Adipose tissue (tissue), 3 donors: ENCODE measurements around the gene WDR27. TPM values are rescaled to one million over a fixed set of nuclear protein-coding genes. Genes with fewer than 3 reads are reported as not detected.

Experiments
- H3K27ac ChIP-seq: one replicate; pipeline ENCODE4 v1.5.1; 2013; ENCODE audit warnings: low read depth, low read length
- WGBS, 3 donors: extraction: QIAGEN DNeasy Blood & Tissue Kit; methylation state at CpG; one replicate each; pipeline ENCODE4 v1.1.7; 2013; 5-methylcytosine and 5-hydroxymethylcytosine counted together
- polyA plus RNA-seq, 3 donors: library from polyadenylated mRNA; stranded (reverse); fragments of 200-250 nt; gene quantifications; one replicate each; pipeline ENCODE4 v1.2.3, GENCODE V29; 2013
- donor health status: healthy with polysubstance abuse.
- donor health status: Bipolar disorder and iron deficiency.
- donor health status: healthy.

WDR27 gene
- polyA plus RNA-seq, 3 donors = 7.9 to 12.9 (median 10.4) TPM

DNA sequence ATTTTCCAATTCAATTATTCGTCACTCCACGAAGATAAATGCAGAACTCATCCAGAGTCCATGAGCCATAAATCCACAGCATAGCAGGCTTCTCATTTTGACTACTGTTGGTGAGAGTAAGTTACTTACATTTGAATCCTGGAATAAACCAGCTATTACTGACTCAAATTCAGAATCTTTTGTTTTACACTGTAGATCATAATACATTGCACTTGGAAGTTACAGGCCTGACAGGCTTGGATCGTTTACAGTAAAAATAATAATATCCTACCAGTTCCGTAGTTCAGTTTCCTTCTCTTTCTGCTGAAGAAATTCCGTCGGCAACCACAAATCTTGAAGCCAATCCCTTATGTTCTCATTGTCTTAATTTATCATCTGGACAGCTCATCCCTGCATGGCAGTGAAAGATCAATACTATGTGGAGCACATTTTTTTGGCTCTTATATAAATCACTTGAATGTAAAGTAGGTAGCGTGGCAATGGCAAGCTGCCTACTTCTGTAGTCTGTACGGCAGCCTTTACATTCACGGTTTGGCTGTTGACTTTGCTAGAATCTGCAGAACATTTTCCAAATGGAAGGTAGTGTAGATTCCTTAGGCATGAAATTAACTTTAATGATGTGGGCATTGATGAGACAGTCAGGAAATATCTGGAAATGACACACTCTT, 142.9 kb downstream of the WDR27 start:
- 89 to 92% (median 90%) methylated on average over 9 of the region's 9 CpGs for WGBS, 3 donors
- H3K27ac ChIP-seq = no peak overlapping the region

DNA sequence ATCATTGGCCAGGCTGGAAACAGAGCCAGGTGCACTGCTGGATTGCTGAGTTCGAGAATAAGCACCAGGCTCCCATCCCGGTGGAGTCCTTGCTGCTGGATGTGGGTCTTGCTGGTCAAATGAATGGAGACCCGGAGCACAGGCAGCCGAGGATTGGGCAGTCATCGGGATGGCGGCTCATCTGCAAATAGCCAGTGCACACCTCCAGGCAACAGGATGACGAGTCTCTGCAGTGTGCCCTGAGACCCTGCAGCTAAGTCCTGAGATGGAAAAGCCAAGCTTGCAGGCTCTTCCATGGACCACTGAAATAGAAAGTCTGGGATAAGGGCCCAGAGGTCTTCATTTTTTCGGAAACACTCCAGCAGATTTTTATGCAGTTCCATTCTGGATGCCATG, 143.5 kb downstream of the WDR27 start:
- H3K27ac ChIP-seq = no peak overlapping the region
- WGBS, 3 donors = 92 to 97% (median 96%) methylated on average over 8 of the region's 8 CpGs

DNA sequence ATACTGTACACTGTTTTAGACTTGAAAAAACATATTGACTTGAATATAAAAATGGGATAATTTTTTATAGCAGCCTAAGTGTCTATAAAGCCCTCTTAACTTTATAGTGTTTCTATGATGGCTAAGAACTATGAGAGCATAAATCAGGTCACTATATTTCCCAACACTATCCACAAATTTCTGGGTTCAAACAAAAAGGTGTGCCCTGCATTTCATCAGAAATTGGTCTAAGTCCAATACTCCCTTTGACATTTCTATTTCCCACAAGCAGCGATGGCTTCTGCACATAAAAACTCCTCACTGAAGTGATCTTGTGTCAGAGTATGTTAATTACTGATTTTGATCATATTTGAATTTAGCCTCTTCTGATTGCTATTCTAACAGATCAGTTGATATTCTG, 143.9 kb downstream of the WDR27 start:
- WGBS, 3 donors = 72 to 86% (median 77%) methylated on average over 1 of the region's 1 CpG
- H3K27ac ChIP-seq = no peak overlapping the region

DNA sequence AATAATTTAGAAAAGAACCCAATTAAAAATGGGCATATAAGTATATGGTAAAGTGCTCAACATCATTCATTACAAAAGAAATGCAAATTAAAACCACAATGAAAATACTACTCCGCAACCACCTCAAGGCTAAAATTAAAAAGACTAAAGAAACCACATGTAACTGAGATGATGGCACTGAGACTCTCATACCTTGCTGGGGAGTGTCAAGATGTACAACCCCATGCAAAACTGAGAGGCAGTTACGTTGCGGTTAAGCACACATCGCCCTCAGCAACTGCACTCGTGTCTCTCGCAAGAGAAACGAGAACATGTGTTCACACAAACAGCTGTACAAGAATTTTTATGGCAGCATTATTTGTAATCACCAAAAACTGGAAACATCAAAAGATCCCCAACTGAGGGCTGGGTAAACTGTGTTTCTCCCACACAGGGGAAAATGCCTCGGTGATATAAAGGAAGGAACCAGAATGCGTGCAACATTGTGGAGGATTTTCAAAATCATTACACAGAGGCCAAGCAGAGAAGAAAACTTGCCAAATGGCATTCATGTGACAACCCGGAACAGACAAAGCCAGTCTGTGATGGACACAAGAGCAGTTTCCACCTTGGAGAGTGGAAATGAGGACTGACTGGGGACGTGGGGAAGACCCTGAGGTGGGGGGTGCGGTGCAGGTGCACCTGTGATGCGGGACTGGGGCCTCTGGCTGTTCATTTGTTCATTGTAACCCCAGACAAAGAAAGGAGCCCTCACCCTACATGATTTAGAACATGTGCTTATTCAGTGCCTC, 144.9 kb downstream of the WDR27 start:
- H3K27ac ChIP-seq = no peak overlapping the region
- 91 to 93% (median 92%) methylated on average over 13 of the region's 13 CpGs for WGBS, 3 donors

DNA sequence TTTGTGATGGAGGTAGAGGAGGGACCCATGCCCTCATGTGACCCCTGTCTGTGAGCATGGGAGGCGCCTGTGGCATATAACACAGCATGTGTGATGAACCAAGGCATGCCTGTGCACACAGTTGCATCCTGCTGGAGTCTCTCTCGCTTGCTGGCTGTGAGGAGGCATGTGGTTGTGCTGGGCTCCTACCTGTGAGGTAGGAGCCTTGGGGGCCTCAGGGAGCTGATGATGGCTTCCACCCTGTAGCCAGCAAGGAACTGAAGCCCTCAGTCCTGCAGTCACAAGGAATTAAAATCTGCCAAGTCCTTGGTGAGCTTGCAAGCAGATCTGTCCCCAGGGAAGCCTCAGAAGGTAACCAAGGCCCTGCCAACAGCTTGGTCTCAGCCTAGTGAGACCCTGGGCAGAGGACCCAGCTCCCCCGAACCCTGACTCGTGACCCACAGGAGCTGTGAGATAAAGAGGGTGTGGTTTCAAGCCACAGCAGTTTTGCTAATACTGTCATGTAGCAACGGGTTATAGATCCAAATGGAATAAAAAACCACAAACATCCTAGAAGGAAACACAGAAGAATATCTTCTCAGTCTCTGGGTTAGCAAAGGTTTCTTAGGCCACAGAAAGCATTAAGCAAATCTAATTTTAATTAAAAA, 145.7 kb downstream of the WDR27 start:
- no peak overlapping the region for H3K27ac ChIP-seq
- 83 to 87% (median 84%) methylated on average over 5 of the region's 5 CpGs for WGBS, 3 donors

DNA sequence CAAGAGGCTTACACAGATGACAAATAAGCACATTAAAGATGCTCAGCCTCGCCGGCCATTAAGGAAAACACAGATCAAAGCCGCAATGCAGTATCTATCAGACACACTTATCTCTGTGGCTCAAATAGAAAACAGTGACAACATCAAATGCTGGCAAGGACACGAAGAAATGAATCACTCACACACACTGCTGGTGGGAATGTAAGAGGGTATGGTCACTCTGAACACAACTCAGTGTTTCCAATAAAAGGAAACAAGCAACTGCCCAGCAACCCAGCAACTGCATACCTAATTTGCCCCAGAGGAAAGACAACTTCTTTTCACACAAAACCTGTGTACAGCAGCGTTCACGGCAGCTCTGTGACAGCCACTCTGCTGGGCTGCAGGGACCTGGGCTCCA, 155.8 kb downstream of the WDR27 start:
- no peak overlapping the region for H3K27ac ChIP-seq
- WGBS, 3 donors = 77 to 91% (median 88%) methylated on average over 6 of the region's 6 CpGs

DNA sequence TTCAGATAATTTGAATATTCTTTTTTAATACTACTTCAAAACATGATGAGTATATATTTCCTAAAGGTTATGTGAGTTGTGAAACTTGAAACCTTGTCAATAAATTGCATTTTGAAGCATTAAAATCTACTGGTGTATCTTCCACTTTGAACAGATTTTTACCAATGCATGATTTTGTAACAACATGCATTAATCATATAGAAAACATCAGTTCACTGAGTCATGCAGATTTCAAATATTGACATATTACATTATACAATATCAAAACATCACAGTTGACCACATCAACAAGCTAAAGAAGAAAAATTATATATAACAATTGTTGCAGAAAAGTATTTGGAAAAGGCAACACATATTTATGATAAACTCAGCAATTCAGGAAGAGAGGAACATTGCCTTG, 158.1 kb downstream of the WDR27 start:
- no peak overlapping the region for H3K27ac ChIP-seq

DNA sequence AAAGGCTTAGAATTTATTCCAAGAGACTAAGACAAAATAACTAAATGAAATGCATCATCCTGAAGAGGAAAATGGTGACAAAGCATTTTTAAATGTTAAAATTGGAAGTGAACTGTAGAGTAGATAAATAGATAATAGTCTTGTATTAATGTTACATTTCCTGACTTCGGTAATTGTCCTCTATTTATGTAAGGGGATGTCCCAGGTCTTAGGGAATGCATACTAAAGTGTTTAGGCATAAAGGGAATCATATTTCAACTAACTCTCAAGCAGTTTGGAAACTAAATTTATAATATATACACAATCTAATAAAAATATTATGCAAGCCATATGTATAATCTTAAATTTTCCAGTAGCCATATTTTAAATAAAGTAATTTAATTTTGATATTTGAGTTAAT, 159.3 kb downstream of the WDR27 start:
- H3K27ac ChIP-seq = no peak overlapping the region
- 77 to 86% (median 79%) methylated on average over 1 of the region's 1 CpG for WGBS, 3 donors

DNA sequence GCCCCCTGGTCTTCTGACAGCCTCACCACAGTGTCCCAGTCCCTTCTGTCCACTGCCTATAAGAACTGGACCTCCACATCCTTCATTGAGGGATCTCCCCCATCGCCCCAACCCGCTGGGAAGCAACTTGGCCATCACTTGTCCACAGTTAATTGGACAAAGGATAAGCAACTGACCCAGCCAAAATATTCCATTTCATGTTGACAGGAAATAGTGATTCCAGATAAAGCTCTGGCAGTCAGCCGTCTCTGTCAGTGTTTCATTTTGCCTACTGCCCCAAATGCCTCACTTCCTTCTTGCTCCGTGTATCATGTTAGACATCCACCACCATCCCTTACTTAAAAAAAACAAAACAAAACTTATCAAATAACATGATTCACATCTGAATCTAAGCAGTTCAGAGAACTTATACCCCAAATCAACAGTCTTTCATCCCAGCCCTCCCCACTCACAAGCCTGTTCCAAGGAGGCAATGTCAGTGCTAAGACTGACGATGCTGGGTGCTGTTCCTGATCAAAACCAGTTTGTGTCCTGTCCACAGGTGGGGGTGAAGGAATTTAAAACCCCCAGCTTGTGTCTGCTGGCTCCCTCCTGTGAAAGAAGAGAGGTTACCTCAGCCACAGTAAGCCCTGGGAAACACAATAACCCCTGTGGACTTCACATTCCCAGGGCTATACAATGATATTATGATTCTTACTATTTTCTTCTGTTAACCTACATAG, 162.5 kb downstream of the WDR27 start:
- no peak overlapping the region for H3K27ac ChIP-seq
- 77 to 85% (median 78%) methylated on average over 5 of the region's 5 CpGs for WGBS, 3 donors

DNA sequence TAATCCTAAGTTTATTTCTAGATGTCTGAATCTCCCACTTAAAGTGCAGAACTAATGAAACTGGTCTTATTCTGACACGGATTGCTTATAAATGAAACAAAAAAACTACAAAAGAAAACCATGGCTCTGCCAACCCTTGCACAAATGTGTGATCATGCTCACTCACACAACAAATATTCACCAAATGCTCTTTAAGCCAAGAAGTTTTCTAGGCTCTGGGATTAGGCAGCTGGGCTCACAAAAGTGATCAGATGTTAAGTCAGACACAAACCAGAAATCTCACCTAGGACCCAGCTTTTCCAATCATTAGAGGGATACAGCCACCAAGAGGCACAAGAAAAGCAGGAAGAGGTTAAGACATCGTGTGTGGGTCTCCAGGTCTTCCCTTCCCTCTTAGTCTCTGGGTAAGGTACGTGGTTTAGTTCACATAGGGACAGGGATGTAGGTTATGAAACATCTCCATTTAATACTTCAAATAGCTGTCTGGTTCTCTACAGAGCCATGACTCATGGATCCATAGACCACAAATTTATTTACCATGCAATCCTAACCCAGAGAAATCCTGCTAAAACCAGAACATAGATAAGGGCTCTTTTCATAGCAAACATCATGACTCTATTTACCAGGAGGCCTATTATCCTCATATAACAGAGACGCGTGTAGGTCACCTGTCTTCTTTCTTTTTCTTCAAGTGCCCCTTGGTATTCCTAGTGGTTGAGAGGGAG, 165.2 kb downstream of the WDR27 start:
- H3K27ac ChIP-seq = no peak overlapping the region
- WGBS, 3 donors = 85 to 90% (median 89%) methylated on average over 5 of the region's 5 CpGs

DNA sequence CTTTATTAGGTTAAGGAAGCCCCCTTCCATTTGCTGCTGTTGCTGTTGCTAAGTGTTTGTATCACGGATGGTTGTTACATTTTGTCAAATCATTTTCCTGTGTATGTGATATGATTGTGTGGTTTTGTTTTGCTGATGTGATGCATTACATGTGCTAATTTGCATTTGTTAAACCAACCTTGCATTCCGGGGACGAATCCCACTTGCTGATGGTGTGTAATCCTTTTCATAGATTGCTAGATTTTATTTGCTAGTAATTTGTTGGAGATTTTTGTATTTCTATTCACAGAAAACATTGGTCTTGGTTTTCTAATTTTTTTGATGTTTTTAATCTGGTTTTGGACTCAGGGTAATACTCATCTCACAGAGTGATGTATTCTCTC, 167.8 kb downstream of the WDR27 start:
- no peak overlapping the region for H3K27ac ChIP-seq
- WGBS, 3 donors = 92 to 95% (median 94%) methylated on average over 3 of the region's 3 CpGs

DNA sequence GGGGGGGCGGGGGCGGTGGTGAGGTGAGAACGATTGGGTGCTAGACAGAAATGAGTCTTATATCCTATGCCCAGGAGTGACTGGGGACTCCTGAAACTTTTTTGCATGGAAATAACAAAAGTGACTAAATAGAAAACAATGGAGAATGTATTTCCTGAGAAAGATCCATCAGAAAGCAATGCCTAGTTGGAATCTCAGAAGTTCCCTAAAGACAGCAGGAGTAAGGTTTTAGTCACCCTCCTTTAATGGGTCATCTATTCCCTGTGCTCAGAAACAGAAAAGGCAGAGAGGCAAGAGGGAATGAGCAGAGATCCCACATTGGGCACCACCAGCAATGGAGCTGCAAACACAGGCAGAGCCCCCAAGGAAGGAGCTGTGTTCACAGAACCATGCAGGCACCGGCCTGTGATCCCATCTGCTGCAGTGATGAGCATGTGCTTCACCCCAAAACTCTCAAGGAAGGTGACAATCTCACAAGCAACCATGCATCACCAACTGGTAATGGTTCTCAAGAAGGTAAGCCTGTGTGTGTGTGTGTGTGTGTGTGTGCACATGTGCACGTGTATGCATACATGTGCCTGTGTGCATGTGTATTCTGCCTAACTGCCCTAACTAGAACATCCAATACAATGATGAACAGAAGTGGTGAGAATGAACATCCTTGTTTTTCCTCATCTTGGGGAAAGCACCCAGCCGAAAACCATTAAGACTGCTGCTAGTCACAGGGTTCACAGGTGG, 168.4 kb downstream of the WDR27 start:
- WGBS, 3 donors = 94 to 97% (median 97%) methylated on average over 6 of the region's 6 CpGs
- H3K27ac ChIP-seq = no peak overlapping the region

DNA sequence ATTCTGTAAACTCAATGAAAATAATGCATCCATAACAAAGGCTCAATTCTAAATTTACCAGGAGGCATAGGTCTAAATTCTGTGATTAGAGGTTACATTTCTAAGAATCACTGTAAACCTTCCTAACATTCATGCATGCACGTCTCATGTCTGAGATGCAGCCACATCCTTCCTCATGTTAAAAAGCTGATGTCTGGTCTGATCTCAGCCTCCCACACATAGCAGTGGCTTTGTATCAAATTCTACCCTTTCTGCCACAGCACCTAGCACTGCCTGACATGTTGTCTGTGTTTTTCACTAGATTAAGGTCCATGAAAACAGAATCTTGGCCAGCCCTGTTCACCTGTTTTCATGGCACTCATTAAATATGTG, 171.1 kb downstream of the WDR27 start:
- 73 to 91% (median 79%) methylated on average over 1 of the region's 1 CpG for WGBS, 3 donors
- no peak overlapping the region for H3K27ac ChIP-seq

DNA sequence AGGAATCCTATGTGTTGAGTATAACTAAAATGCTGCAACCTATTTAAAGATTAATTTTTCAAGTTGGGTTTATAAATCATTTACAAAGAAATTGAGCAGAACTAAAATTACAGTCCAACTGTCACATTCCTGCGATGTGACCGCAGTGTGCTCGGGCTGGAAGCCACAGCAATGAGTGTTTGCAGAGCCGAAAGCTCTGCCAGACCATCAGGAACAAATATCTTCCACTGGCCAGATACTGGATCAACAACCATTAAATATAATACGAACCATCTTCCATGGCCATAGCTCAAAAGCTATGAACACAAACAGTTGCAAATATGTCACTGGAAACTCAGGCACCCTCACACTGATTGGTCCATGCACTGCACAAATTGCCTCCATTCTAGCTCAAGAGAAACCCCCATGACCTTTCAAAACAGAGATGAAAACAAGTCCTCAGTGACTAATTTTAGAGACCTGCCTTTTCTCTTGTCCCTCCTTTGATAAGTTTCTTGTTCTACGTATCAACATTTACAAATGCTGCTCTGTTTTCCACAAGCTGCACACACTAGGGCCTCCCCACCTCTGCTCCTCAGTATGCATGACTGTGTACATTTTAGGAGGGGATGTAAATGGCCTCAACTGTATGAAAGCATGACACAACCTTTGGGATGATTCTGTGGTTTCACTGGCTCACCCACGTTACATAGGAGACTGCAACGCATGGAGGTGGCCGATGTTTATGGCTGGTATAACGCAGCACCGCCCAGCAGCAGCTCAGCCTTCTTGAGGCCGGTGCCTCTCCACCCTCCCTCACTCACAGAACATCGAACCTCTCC, 171.7 kb downstream of the WDR27 start:
- WGBS, 3 donors = 66 to 75% (median 70%) methylated on average over 13 of the region's 13 CpGs
- no peak overlapping the region for H3K27ac ChIP-seq

DNA sequence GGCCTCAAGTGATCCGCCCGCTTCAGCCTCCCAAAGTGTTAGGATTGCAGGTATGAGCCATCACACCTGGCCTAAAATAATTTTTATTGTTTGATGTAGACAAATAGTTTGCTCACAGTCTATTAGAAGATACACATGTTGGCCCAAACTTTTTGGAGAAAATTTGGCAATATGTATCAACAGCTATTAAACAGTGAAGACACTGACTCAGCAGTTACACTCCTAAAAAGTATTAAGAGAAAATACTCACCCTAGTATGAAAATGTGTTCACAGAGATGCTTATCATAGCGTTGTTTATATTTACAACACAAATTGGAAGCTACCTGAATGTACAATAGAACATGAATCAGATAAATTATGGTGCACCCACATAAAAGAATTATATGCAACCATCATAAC, 173.1 kb downstream of the WDR27 start:
- H3K27ac ChIP-seq = no peak overlapping the region
- WGBS, 3 donors = 93 to 99% (median 96%) methylated on average over 3 of the region's 3 CpGs

DNA sequence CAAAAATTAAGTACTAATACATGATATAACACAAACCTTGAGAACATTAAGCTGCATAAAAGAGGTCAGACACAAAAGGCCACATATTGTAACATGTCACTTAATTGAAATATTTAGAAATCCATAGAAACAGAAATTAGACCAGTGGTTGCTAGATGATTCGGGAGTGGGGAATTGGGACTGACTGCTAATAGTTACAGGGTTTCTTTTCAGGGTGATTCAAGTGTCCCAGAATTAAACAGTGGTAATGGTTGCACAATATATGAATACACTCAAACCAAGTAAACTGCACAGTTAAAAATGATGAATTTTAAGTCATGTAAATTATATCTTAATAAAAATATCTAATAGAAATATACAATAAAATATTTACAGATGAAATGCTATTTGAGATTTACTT, 174.5 kb downstream of the WDR27 start:
- WGBS, 3 donors = 86 to 91% (median 87%) methylated on average over 1 of the region's 1 CpG
- no peak overlapping the region for H3K27ac ChIP-seq

DNA sequence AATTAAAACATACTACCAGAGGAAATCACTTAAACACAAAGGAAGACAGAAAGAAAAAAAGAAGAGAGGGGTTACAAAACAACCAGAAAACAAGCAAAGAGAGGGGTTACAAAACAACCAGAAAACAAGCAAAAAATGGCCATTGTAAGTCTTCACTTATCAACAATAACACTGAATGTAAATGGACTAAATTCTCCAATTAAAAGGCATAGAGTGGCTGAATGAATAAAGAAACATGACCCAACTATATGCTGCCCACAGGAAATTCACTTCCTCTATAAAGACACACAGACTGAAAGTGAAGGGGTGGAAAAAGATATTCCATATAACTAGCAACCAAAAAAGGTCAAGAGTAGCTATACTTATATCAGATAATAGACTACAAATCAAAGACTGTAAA, 180.0 kb downstream of the WDR27 start:
- H3K27ac ChIP-seq = no peak overlapping the region
